HG03342 (cell line): Measurements from ENCODE around the gene SH3GL1.
"Not testable (repeated sequence)": the region's sequence is repeated elsewhere in the genome, so short reads cannot be mapped to it uniquely, and the experiment has no call there.

Experiments
- ATAC-seq: cut with Tn5 transposase; IDR thresholded peaks from one replicate; pipeline ENCODE4 v1.9.1; 2021; ENCODE audit warnings: mild to moderate bottlenecking, moderate library complexity; ENCODE audit not compliant: unreplicated experiment

SH3GL1 gene

DNA sequence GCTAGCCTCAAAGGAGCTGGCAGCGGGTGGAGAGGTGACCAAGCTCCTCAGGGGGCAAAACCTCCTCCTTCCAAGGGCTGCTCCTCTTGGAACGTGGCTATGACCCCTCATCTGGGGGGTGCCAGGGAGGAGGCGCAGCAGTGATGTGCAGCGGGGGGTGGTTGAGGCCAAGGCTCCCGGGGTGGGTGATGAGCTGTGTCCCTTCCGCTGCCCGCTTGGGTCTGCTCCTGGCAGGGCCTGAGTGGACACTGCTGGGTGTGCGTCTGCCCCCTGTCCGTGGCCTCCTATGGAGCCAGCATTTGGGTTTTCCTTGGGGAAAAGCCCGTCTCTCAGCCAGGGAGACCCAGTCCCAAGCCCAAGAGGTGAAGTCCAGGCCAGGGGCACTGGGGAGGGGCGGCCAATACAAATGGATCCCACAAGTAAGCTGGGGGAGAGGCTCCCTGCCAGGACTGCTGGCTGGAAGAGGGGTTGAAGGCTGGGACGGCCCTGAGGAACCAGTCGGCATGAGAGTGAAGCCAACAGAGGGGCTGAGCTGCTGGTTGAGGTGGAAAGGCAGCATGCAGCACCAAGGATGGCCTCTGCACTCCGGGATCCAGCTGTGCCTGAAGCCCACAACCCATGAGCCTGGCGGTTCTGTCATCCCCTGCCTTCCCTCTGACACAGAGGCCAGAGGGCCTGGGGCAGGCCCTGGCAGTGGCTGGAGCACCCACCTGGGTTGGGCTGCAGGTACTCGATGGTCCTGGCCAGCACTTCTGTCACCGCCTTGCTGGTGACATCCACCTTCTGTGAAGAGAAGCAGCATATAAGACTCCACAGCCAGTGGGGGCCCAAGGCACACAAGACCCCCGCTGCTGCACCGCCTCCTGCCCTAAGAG lies 34.3 kb downstream of the SH3GL1 start:
- no peak for ATAC-seq

DNA sequence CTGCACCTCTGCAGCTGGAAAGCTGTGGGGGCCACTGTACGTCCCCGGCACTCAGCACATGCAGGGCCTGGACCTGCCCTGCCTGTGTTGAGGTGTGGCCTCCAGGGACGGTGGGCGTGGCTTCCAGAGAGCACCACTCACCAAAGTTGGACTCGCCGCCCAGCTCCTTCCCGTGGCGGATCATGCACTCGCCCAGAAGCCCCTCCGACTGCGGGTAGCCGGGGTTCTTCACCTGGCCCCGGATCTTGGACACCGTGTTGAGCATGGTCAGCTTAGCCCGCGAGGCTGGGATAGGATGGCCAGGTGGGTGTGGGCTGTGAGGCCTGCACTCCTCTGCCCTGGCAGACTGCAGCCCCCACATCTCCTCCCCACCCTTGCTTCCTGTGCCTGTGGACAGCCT lies 35.0 kb downstream of the SH3GL1 start:
- ATAC-seq, result no peak

DNA sequence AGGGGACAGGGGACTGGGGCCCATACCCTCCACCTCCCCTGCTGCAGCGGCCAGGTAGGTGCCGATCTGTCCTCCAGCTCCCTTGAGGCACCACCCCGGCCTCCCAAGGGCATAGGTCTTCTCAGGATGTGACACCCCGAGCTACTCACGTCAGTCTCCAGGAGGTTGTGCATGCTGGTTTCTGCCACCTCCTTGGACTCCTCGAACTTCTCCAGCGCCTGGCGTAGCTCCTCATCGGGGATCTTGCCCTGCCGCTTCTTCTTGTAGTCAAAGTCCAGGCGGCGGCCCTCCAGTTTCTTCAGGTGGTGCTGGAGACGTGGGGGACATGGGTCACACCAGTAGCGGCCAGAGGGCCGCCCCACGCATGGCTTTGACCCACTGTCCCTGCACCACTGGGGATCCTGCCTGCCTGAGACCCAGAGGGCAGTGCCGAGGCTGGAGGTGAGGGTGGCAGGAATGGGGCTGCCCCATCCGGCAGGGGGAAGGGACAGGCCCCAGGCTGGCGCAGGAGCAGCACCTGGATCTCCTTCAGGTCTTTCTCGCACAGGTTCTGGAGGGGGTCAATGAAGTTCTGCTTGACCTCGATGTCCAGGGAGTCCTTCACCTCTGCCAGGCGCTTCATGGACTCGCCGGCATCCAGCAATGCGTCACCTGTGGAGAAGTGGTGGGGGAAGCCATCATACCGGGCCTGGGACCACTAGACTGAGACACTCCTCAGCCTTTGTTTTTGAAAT lies 36.6 kb downstream of the SH3GL1 start:
- ATAC-seq, result no peak

DNA sequence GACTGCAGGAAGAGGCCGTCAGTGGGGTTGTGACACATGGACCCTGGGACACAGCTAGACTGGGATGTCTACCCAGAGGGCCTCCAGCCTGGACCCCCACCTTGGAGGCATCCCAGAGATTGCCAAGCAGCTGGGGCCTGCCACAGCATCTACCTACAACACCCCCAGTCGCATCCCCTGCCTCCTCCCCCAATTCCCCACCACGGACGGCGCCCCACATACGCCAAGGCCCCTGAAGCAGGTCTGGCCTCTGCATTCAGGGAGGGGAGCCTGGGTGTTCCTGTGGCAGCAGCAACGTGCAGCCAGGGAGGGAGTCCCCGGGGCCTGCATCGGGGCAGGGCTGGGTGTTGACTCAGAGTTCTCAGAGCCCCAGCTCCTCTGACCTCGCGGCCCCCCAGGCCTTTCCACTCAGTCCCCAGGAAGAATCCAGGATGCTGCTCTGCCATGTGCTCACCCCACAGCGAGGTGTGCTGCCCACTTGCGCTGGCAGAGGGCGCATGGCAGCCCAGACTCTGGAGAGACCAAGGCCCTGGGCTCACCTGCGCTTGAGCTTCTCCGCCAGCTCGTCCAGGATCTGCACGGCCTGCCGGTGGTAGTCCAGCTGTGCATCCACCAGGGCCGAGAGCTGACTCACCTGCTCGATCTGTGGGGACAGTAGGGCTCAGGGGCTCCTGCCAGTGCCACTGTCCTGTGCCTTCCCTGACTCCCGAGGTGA lies 37.4 kb downstream of the SH3GL1 start:
- ATAC-seq, result no peak

- ATAC-seq, result no peak
Measured at GRCh38 chr19:4362101-4362828, 38.1 kb downstream of the SH3GL1 start.

GRCh38 chr19:4361152-4362046 lies 38.9 kb downstream of the SH3GL1 start:
- no peak for ATAC-seq

DNA sequence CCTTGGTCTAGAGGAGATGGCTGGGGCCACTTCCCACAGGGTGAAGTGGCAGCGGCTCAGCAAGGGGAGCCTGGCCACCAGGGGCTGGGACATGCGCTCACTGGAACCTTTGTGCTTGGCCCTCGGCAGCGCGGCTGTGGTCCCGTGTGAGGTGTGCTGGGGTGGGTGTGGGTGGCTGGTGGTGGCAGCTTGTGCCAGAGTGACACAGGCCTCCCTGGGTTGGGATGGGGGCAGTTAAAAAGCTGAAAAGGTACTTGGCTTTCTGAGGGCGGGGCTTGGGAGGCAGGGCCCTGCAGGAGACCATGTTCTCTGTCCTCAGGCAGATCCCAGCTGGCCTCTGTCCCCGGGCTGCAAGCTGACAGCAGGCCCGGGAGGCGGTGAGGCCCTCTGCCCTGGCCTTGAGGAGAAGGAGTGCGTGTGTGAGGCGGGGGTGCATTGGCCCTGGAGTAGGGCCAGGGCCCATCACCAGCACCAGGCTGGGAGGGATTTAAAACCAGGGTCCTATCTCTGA lies 39.7 kb downstream of the SH3GL1 start:
- no peak for ATAC-seq

- ATAC-seq, result no peak
Measured at GRCh38 chr19:4360081-4360569, 40.2 kb downstream of the SH3GL1 start.

DNA sequence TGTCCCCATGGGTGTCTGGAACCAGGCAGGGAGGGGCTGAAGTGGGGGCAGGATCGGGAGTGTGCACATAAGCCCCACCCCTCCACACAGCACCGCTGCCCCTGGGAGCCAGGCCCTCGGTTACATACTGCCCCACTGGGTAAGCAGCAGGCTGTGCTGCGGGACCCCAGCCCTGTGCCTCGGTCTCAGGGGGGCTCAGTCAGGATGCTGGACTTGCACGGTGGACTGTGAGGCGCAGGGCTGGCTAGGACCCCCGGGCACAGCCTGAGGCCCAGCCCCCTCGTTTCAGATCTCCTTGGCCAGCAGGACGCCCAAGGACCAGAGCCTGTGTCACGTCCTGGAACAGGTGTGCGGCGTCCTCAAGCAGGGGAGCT lies 40.7 kb downstream of the SH3GL1 start:
- ATAC-seq, result no peak

DNA sequence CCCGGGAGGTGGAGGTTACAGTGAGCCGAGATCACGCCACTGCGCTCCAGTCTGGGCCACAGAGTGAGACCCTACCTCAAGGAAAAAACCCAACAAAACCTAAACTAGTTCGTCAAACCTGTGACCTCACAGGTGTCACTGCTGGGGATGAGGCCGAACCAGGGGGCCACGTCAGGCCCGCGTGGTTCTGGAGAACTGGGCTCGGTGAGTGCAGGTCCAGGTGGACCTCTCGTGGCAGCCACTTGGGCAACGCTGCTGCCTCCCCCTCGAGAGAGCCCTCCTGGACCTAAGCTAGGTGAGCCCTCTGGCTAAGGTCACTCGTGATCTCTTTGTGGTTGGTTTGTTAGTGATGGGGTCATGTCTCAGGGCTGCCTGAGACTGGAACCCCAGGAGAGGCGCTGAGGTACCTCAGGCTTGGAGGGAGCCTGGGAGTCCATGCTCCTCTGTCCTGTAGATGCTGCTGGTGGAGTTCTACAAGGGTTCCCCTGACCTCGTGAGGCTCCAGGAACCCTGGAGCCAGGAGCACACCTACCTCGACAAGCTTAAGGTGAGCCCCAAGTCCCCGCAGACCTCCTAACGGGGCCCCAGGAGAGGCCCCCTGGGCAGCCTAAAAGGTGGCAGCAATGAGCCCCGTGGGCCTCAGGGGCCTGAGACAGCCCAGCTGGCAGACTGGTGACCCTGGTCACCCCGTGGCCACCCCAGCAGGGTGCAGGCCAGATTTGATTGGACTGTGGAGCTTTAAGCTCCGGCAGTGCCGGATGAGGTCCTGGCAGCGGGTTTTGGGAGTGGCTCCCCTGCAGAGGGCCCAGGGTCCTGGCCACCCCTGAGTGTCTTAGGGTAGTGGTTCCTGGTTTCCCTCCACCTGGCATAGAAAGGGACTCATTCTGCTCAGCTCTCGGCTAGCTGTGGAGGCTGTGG lies 41.4 kb downstream of the SH3GL1 start:
- ATAC-seq, result no peak

DNA sequence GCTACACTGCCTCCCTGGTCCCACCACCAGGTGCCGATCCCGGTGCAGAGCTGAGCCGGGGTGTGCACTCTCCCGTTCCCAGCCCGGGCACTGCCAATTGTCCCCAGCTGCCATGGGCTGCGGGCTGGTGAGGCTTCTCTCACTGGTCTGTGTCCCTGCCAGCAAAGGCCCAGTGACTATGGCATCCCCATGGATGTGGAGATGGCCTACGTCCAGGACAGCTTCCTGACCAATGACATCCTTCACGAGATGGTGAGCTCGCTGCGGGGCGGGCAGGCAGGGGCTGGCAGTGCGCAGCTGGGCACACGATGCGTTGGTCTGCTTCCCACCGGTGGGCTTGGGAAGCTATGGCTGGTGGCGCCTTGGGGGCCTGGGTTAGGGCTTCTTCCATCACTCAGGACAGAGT lies 42.4 kb downstream of the SH3GL1 start:
- ATAC-seq, result no peak

DNA sequence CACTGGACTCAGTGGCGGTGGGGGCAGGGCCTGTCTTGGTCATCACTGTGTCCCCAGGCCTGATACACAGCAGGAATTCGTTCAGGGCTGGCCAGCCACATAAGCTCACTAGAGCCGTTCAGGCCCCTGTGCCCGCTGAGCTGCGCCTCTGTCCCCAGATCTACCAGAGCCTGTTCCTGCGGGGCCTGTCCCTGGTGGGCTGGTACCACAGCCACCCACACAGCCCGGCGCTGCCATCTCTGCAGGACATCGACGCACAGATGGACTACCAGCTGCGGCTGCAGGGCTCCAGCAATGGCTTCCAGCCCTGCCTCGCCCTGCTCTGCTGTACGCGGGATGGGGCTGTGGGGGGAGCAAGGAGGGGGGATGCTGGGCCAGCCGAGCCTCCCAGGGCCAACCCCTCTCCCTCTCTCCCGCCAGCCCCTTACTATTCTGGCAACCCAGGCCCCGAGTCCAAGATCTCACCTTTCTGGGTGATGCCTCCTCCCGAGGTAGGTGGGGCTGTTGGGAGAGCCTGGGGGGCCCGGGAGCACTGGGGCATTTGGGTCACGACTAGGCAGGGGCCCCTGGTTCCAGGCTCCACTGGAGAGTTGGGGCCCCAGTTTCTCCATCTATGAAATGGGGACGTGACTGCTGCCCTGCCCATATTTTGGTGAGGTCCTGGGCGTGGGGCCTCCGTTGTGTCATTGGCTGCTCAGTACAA lies 43.1 kb downstream of the SH3GL1 start:
- no peak for ATAC-seq

GRCh38 chr19:4354897-4355296 lies 45.5 kb downstream of the SH3GL1 start:
- ATAC-seq, result no peak

GRCh38 chr19:4354282-4354681 lies 46.1 kb downstream of the SH3GL1 start:
- no peak for ATAC-seq

- ATAC-seq, result no peak
Measured at GRCh38 chr19:4352701-4353121, 47.6 kb downstream of the SH3GL1 start.

DNA sequence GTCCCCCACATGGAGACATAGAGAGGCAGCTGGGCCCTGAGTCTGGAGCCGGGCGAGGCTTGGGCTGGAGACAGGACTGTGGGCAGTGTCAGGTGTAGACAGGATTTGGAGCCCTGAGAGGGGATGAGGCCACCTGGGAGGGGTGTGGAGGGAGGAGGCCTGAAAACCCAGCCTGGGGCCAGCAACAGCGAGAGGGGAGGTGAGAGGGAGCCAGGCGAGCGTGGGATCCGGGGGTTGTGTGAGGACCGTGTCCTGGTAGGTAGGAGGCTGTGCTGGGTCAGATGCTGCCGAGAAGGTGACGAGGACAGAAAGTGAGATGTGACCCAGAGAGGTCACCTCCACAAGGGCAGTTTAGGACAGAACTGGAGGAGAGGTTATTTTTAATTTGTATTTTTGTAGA lies 49.6 kb downstream of the SH3GL1 start:
- no peak for ATAC-seq

- ATAC-seq, result no peak
Measured at GRCh38 chr19:4350111-4350510, 50.2 kb downstream of the SH3GL1 start.

- ATAC-seq, result not testable (repeated sequence)
Measured at GRCh38 chr19:4349225-4349624, 51.1 kb downstream of the SH3GL1 start.
